IPS-18c (cell line): ENCODE results near the gene RNF2.
"Not testable (repeated sequence)": the region's sequence is repeated elsewhere in the genome, so short reads cannot be mapped to it uniquely, and the experiment has no call there.

Experiments
- H3K4me3 ChIP-seq: 2 replicates; pipeline ENCODE4 v1.7.0; 2013; ENCODE audit warnings: low read depth, mild to moderate bottlenecking, low read length, moderate library complexity; ENCODE audit not compliant: insufficient read depth
- H3K9me3 ChIP-seq: one replicate; pipeline ENCODE4 v1.6.1; 2013; ENCODE audit warnings: mild to moderate bottlenecking, low read length, moderate library complexity; ENCODE audit not compliant: control insufficient read depth, insufficient read depth

RNF2 gene

GRCh38 chr1:185044981-185045813 lies at the start of gene RNF2:
Gene RNF2 (plus strand): TSS chr1:185045558. CDS start chr1:185087554, 41,996 bp downstream.
- H3K4me3 ChIP-seq, result peak within 1 kb of the TSS; percentile 64
- H3K9me3 ChIP-seq, result no peaks in the 10 kb centered on the region

- H3K4me3 ChIP-seq, H3K9me3 ChIP-seq: not testable (repeated sequence)
Measured at GRCh38 chr1:184999974-185000373, 45.4 kb upstream of the RNF2 start.

GRCh38 chr1:185001312-185001880 lies 44.0 kb upstream of the RNF2 start:
- H3K4me3 ChIP-seq, H3K9me3 ChIP-seq: not testable (repeated sequence)

- H3K4me3 ChIP-seq, result no peak overlapping the region
Measured at GRCh38 chr1:185008838-185009237, 36.5 kb upstream of the RNF2 start.

GRCh38 chr1:185010361-185010760 lies 35.0 kb upstream of the RNF2 start:
- Histone ChIP-seq H3K4me3 (no peak overlapping the region), H3K9me3 (no peaks in the 10 kb centered on the region)

More at GRCh38 chr1:185008838-185009237, 36.5 kb upstream of the RNF2 start:
- H3K9me3 ChIP-seq, result no peaks in the 10 kb centered on the region

GRCh38 chr1:185014941-185015340 lies 30.4 kb upstream of the RNF2 start:
- Histone ChIP-seq H3K9me3 (no peaks in the 10 kb centered on the region), H3K4me3 (no peak overlapping the region)

- no peaks in the 10 kb centered on the region for H3K9me3 ChIP-seq
- H3K4me3 ChIP-seq, result no peak overlapping the region
Measured at GRCh38 chr1:185015631-185016030, 29.7 kb upstream of the RNF2 start.

GRCh38 chr1:185016880-185017279 lies 28.5 kb upstream of the RNF2 start:
- Histone ChIP-seq H3K9me3 (no peaks in the 10 kb centered on the region), H3K4me3 (no peak overlapping the region)

- H3K9me3 ChIP-seq, result no peaks in the 10 kb centered on the region
- no peak overlapping the region for H3K4me3 ChIP-seq
Measured at GRCh38 chr1:185017338-185017737, 28.0 kb upstream of the RNF2 start.

GRCh38 chr1:185017966-185018365 lies 27.4 kb upstream of the RNF2 start:
- no peak overlapping the region for H3K4me3 ChIP-seq

GRCh38 chr1:185027252-185027882 lies 18.0 kb upstream of the RNF2 start:
- Histone ChIP-seq H3K4me3 (no peak overlapping the region), H3K9me3 (peaks cover 13% of the 10 kb centered on the region)

More at GRCh38 chr1:185017966-185018365, 27.4 kb upstream of the RNF2 start:
- no peaks in the 10 kb centered on the region for H3K9me3 ChIP-seq

GRCh38 chr1:185033686-185034085 lies 11.7 kb upstream of the RNF2 start:
- Histone ChIP-seq H3K4me3 (no peak overlapping the region), H3K9me3 (no peaks in the 10 kb centered on the region)

- no peak overlapping the region for H3K4me3 ChIP-seq
- H3K9me3 ChIP-seq, result no peaks in the 10 kb centered on the region
Measured at GRCh38 chr1:185035258-185035657, 10.1 kb upstream of the RNF2 start.

GRCh38 chr1:185038813-185039376 lies 6.5 kb upstream of the RNF2 start:
- Histone ChIP-seq H3K9me3 (no peaks in the 10 kb centered on the region), H3K4me3 (no peak overlapping the region)

- Histone ChIP-seq H3K9me3 (no peaks in the 10 kb centered on the region), H3K4me3 (no peak overlapping the region)
Measured at GRCh38 chr1:185039726-185040407, 5.5 kb upstream of the RNF2 start.

- Histone ChIP-seq H3K4me3 (no peak overlapping the region), H3K9me3 (no peaks in the 10 kb centered on the region)
Measured at GRCh38 chr1:185040408-185040735, 5.0 kb upstream of the RNF2 start.

- H3K9me3 ChIP-seq, result no peaks in the 10 kb centered on the region
- H3K4me3 ChIP-seq, result no peak overlapping the region
Measured at GRCh38 chr1:185041742-185042141, 3.6 kb upstream of the RNF2 start.
